ENCODE measurements around the gene ZBTB20.

DNA sequence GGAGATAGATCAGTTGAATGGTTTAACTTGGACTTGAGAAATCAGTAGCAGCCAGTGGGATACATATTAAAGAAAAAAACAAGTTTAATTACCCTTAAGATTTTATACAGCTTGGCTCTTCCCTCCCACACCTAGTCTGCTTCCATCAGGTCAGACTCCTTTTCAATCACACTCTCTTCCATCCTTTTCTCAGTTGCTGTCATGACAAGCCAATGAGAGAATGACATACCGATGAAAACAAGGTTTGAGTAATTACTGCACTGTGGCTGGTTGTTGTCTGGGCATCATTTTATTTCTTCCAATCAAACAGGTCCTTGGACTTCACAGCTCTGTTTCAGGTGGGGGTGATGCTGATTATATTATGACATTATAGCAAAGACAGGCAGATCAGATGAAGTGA, 424.6 kb downstream of the ZBTB20 start:
- TF ChIP-seq, protein P1, sequence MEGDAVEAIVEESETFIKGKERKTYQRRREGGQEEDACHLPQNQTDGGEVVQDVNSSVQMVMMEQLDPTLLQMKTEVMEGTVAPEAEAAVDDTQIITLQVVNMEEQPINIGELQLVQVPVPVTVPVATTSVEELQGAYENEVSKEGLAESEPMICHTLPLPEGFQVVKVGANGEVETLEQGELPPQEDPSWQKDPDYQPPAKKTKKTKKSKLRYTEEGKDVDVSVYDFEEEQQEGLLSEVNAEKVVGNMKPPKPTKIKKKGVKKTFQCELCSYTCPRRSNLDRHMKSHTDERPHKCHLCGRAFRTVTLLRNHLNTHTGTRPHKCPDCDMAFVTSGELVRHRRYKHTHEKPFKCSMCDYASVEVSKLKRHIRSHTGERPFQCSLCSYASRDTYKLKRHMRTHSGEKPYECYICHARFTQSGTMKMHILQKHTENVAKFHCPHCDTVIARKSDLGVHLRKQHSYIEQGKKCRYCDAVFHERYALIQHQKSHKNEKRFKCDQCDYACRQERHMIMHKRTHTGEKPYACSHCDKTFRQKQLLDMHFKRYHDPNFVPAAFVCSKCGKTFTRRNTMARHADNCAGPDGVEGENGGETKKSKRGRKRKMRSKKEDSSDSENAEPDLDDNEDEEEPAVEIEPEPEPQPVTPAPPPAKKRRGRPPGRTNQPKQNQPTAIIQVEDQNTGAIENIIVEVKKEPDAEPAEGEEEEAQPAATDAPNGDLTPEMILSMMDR (IDR thresholded peaks at IDR 0.05; ENCODE audit: low read depth, low read length): no peak
- TF ChIP-seq EZH2phosphoT487 (IDR thresholded peaks at IDR 0.05; ENCODE audit: low read depth): no peak

All from OCI-LY3 (cell line).